Activated CD8-positive, alpha-beta memory T cell treated with anti-CD3 and anti-CD28 coated beads, Interleukin-2, amount 50 U/mL, for 24 hours (primary cell): ENCODE measurements around the gene FUT7.

Experiments
- DNase-seq: peaks from one replicate; pipeline ENCODE4 v3.0.0-alpha.2; 2020; ENCODE audit errors: extremely low read depth

FUT7 gene

GRCh38 chr9:136982232-136983051, 49.4 kb downstream of the FUT7 start, which contains the start of gene LCNL1:
TSS of gene LCNL1 (plus strand) at chr9:136982993. CDS start at chr9:136983587, 594 bp downstream.
- DNase-seq, result no peak

- DNase-seq, result no peak
These were observed 50.2 kb downstream of the FUT7 start for GRCh38 chr9:136981588-136982231.

- no peak for DNase-seq
These were observed 51.0 kb downstream of the FUT7 start for GRCh38 chr9:136980669-136981478.
